Karpas-422 (cell line): ENCODE data around the gene DNASE1L3. TPM values are rescaled to one million over a fixed set of nuclear protein-coding genes. Genes with fewer than 3 reads are reported as not detected.
"Not testable (repeated sequence)": the region's sequence is repeated elsewhere in the genome, so short reads cannot be mapped to it uniquely, and the experiment has no call there.

Experiments
- DNase-seq: peaks from one replicate; pipeline ENCODE4 v3.0.0-alpha.2; 2015
- H2AFZ ChIP-seq: fragments of 200-600 bp; sonication (generic); 2 replicates; pipeline ENCODE4 v1.6.1; 2014; ENCODE audit warnings: antibody characterized with exemption, low read length, mixed read lengths
- H3K27ac ChIP-seq: fragments of 200-600 bp; sonication (generic); 2 replicates; pipeline ENCODE4 v1.5.1; 2014; ENCODE audit warnings: mild to moderate bottlenecking, low read length, moderate library complexity
- H3K27me3 ChIP-seq: fragments of 200-600 bp; sonication (generic); 2 replicates; pipeline ENCODE4 v1.6.1; 2014; ENCODE audit warnings: low read length, mixed read lengths
- H3K36me3 ChIP-seq: fragments of 200-600 bp; sonication (generic); 2 replicates; pipeline ENCODE4 v1.6.1; 2014; ENCODE audit warnings: low read length, mixed read lengths; ENCODE audit not compliant: insufficient read depth
- H3K4me1 ChIP-seq: fragments of 200-600 bp; sonication (generic); 2 replicates; pipeline ENCODE4 v1.6.1; 2014; ENCODE audit warnings: mild to moderate bottlenecking, low read length, mixed read lengths
- H3K4me2 ChIP-seq: fragments of 200-600 bp; sonication (generic); 2 replicates; pipeline ENCODE4 v1.6.1; 2014; ENCODE audit warnings: low read length, low read depth, mild to moderate bottlenecking; ENCODE audit not compliant: poor library complexity, severe bottlenecking
- H3K4me3 ChIP-seq: fragments of 200-600 bp; sonication (generic); 2 replicates; pipeline ENCODE4 v1.5.1; 2014; ENCODE audit warnings: mild to moderate bottlenecking, antibody characterized with exemption, low read length, mixed read lengths
- H3K79me2 ChIP-seq: fragments of 200-600 bp; sonication (generic); 2 replicates; pipeline ENCODE4 v1.6.1; 2014; ENCODE audit warnings: mild to moderate bottlenecking, low read length, mixed read lengths
- H3K9ac ChIP-seq: fragments of 200-600 bp; sonication (generic); 2 replicates; pipeline ENCODE4 v1.6.0; 2014; ENCODE audit warnings: low read length
- H3K9me2 ChIP-seq: fragments of 200-600 bp; sonication (generic), shearing (Covaris generic); replicated peaks from 2 replicates; pipeline ENCODE4 v1.6.0; 2014; ENCODE audit warnings: mild to moderate bottlenecking, low read length, moderate library complexity; ENCODE audit not compliant: insufficient read depth
- H3K9me3 ChIP-seq: fragments of 300-700, 200-600 bp; sonication (generic); 2 replicates; pipeline ENCODE4 v1.6.1; 2014; ENCODE audit warnings: low read length, mixed read lengths
- H4K20me1 ChIP-seq: fragments of 200-600 bp; sonication (generic); 2 replicates; pipeline ENCODE4 v1.6.1; 2014; ENCODE audit warnings: mild to moderate bottlenecking, antibody characterized with exemption, low read length, low read depth; ENCODE audit not compliant: insufficient read depth
- total RNA-seq: library from RNA; depleted of rRNA; stranded (reverse); fragments of >200 nt; shearing (Covaris generic); gene quantifications from 2 replicates; pipeline ENCODE4 v1.2.3, GENCODE V29; 2014; ENCODE audit warnings: low replicate concordance

The DNASE1L3 gene
- total RNA-seq, 1 experiment from 2014 or later = not detected

GRCh38 chr3:58230876-58231552 lies 20.2 kb upstream of the DNASE1L3 start:
- Histone ChIP-seq H3K79me2 (no peaks in the 10 kb centered on the region), H4K20me1 (no peaks in the 10 kb centered on the region), H3K36me3 (no peaks in the 10 kb centered on the region), H3K27ac (no peak overlapping the region), H3K4me3 (no peak overlapping the region), H3K4me2 (no peak overlapping the region), H3K9me2 (no peaks in the 10 kb centered on the region), H3K9ac (no peak overlapping the region), H3K9me3 (no peaks in the 10 kb centered on the region), H3K27me3 (no peaks in the 10 kb centered on the region), H3K4me1 (peaks cover 5% of the 10 kb centered on the region; the same call in 1 of the 2 replicates), H2AFZ (no peak overlapping the region)
- DNase-seq = no peak

GRCh38 chr3:58227933-58228332 lies 17.2 kb upstream of the DNASE1L3 start:
- H3K36me3 ChIP-seq, H3K9ac ChIP-seq, H3K27ac ChIP-seq, H3K4me1 ChIP-seq, H3K9me3 ChIP-seq, H4K20me1 ChIP-seq, H2AFZ ChIP-seq, DNase-seq, H3K4me3 ChIP-seq, H3K4me2 ChIP-seq, H3K79me2 ChIP-seq, H3K9me2 ChIP-seq, H3K27me3 ChIP-seq: not testable (repeated sequence)

- H3K9me2 ChIP-seq = no peaks in the 10 kb centered on the region
- no peak overlapping the region for H3K4me3 ChIP-seq
- DNase-seq = no peak
- no peaks in the 10 kb centered on the region for H3K9me3 ChIP-seq
- H3K79me2 ChIP-seq = no peaks in the 10 kb centered on the region
- H3K4me1 ChIP-seq = no peaks in the 10 kb centered on the region
- no peak overlapping the region for H2AFZ ChIP-seq
- no peak overlapping the region for H3K27ac ChIP-seq
- no peak overlapping the region for H3K4me2 ChIP-seq
- no peak overlapping the region for H3K9ac ChIP-seq
- no peaks in the 10 kb centered on the region for H4K20me1 ChIP-seq
- no peaks in the 10 kb centered on the region for H3K27me3 ChIP-seq
- H3K36me3 ChIP-seq = no peaks in the 10 kb centered on the region
Measured at GRCh38 chr3:58223855-58224254, 13.1 kb upstream of the DNASE1L3 start.

GRCh38 chr3:58222161-58222724 lies 11.5 kb upstream of the DNASE1L3 start:
- DNase-seq = no peak
- H3K79me2 ChIP-seq = no peaks in the 10 kb centered on the region

GRCh38 chr3:58218904-58219303 lies 8.1 kb upstream of the DNASE1L3 start:
- no peaks in the 10 kb centered on the region for H4K20me1 ChIP-seq
- no peak overlapping the region for H3K9ac ChIP-seq
- DNase-seq = no peak
- H3K79me2 ChIP-seq = no peaks in the 10 kb centered on the region
- no peak overlapping the region for H3K4me3 ChIP-seq
- no peak overlapping the region for H3K4me2 ChIP-seq
- H3K27ac ChIP-seq = no peak overlapping the region
- H3K27me3 ChIP-seq = 0 out of 2 replicates have a peak, but pooled peaks cover 2% of the 10 kb centered on the region
- no peak overlapping the region for H2AFZ ChIP-seq
- no peaks in the 10 kb centered on the region for H3K9me2 ChIP-seq
- H3K36me3 ChIP-seq = no peaks in the 10 kb centered on the region
- no peaks in the 10 kb centered on the region for H3K9me3 ChIP-seq
- peaks cover 5% of the 10 kb centered on the region; the same call in 1 of the 2 replicates for H3K4me1 ChIP-seq

More at GRCh38 chr3:58222161-58222724, 11.5 kb upstream of the DNASE1L3 start:
- no peak overlapping the region for H3K4me2 ChIP-seq
- no peaks in the 10 kb centered on the region for H3K9me2 ChIP-seq
- no peaks in the 10 kb centered on the region for H3K36me3 ChIP-seq
- H4K20me1 ChIP-seq = no peaks in the 10 kb centered on the region
- no peaks in the 10 kb centered on the region for H3K27me3 ChIP-seq
- peaks cover 3% of the 10 kb centered on the region; the same call in 1 of the 2 replicates for H3K4me1 ChIP-seq
- no peak overlapping the region for H3K27ac ChIP-seq
- H2AFZ ChIP-seq = no peak overlapping the region
- H3K9ac ChIP-seq = no peak overlapping the region
- H3K4me3 ChIP-seq = no peak overlapping the region
- H3K9me3 ChIP-seq = no peaks in the 10 kb centered on the region

GRCh38 chr3:58217209-58217811 lies 6.5 kb upstream of the DNASE1L3 start:
- H2AFZ ChIP-seq = no peak overlapping the region
- H3K36me3 ChIP-seq = no peaks in the 10 kb centered on the region
- 0 out of 2 replicates have a peak, but pooled peaks cover 3% of the 10 kb centered on the region for H3K27me3 ChIP-seq
- H3K9me2 ChIP-seq = no peaks in the 10 kb centered on the region
- peaks cover 5% of the 10 kb centered on the region; the same call in 1 of the 2 replicates for H3K4me1 ChIP-seq
- DNase-seq = peak; percentile 87
- H3K79me2 ChIP-seq = no peaks in the 10 kb centered on the region
- no peak overlapping the region; the same call in 1 of the 2 replicates for H3K4me3 ChIP-seq
- no peaks in the 10 kb centered on the region for H3K9me3 ChIP-seq
- no peaks in the 10 kb centered on the region for H4K20me1 ChIP-seq
- H3K9ac ChIP-seq = no peak overlapping the region
- peak overlapping the region; percentile 38 for H3K4me2 ChIP-seq
- no peak overlapping the region for H3K27ac ChIP-seq

GRCh38 chr3:58216496-58217195 lies 5.9 kb upstream of the DNASE1L3 start:
- no peaks in the 10 kb centered on the region for H3K36me3 ChIP-seq
- peaks cover 5% of the 10 kb centered on the region; the same call in 1 of the 2 replicates for H3K4me1 ChIP-seq
- H3K4me3 ChIP-seq = no peak overlapping the region

More at GRCh38 chr3:58216496-58217195, 5.9 kb upstream of the DNASE1L3 start:
- Histone ChIP-seq H2AFZ (no peak overlapping the region), H3K4me2 (no peak overlapping the region), H3K9ac (no peak overlapping the region), H3K27ac (no peak overlapping the region), H3K27me3 (0 out of 2 replicates have a peak, but pooled peaks cover 3% of the 10 kb centered on the region), H3K9me2 (no peaks in the 10 kb centered on the region), H4K20me1 (no peaks in the 10 kb centered on the region), H3K79me2 (no peaks in the 10 kb centered on the region), H3K9me3 (no peaks in the 10 kb centered on the region)
- no peak for DNase-seq
